Activated naive CD8-positive, alpha-beta T cell treated with anti-CD3 and anti-CD28 coated beads for 36 hours (primary cell): ENCODE data around the gene TMED7. TPM values are rescaled to one million over a fixed set of nuclear protein-coding genes. Genes with fewer than 3 reads are reported as not detected.

Experiments used
- DNase-seq: peaks from one replicate; pipeline ENCODE4 v3.0.0; 2021
- H3K27ac Mint-ChIP-seq: one replicate; pipeline ENCODE4 v1.8.0; 2022; ENCODE audit warnings: mild to moderate bottlenecking, moderate library complexity, mixed read lengths
- H3K27me3 Mint-ChIP-seq: one replicate; pipeline ENCODE4 v1.8.0; 2022; ENCODE audit warnings: mild to moderate bottlenecking, mixed read lengths
- H3K36me3 Mint-ChIP-seq: one replicate; pipeline ENCODE4 v1.8.0; 2021; ENCODE audit warnings: mild to moderate bottlenecking, mixed read lengths
- H3K4me1 Mint-ChIP-seq: one replicate; pipeline ENCODE4 v1.8.0; 2021; ENCODE audit warnings: mixed read lengths
- H3K4me3 Mint-ChIP-seq: one replicate; pipeline ENCODE4 v1.8.0; 2022; ENCODE audit warnings: mild to moderate bottlenecking, moderate library complexity, mixed read lengths
- H3K9me3 Mint-ChIP-seq: one replicate; pipeline ENCODE4 v1.8.0; 2022; ENCODE audit warnings: mixed read lengths
- total RNA-seq, 2 experiments: library from RNA; stranded (reverse); gene quantifications; one replicate each; pipeline ENCODE4 v1.2.3, GENCODE V29; 2021

The TMED7 gene
- total RNA-seq, 2 experiments from 2014 or later, result 41.5 to 41.6 TPM

DNA sequence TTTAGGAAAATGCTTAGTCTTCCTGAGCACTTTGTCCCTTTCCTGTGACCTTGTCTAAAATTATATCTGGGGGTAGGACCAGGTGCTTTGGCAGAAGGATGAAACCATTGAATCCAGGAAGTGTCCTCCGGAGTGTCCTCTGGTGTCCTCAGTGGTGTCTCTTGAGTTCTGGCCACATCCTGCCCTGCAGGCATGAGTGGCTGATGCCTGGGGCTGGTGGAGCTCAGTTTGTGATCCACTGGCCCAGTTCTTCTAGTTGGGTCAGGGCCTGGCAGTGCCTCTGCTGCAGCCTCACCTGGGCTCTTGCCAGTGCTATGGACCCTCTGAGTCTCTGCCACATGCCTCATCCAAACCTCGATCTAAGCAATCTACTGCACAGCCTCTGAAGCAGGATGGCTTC is 14.4 kb upstream of the TMED7 start:
- Mint-ChIP-seq H3K36me3 (no peaks in the 10 kb centered on the region), H3K27ac (no peak overlapping the region), H3K27me3 (peaks cover 55% of the 10 kb centered on the region), H3K4me3 (no peak overlapping the region), H3K4me1 (peaks cover 35% of the 10 kb centered on the region), H3K9me3 (no peaks in the 10 kb centered on the region)
- DNase-seq, result no peak

- DNase-seq, result no peak
Observed at GRCh38 chr5:115639377-115639776, 13.5 kb upstream of the TMED7 start.

DNA sequence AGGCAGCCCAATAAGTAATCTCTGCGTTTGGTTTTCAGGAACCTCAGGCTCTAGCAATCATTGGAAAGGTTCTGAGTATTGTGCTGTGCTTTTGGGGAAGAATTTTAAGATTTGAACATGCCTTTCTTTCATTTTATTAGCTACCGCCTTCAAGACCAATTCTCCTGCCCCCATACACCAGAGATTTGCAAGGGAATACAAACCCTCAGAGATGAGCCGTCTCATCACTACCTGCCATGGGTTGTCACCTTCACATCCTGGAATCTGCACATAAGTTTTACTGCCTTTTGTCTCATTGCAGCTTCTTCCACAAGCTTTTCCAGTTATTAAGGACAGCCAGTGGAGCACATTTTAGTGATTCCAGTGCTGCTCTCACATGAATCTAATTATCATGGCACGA is 11.7 kb upstream of the TMED7 start:
- H3K36me3 Mint-ChIP-seq, result no peaks in the 10 kb centered on the region
- H3K27ac Mint-ChIP-seq, result no peak overlapping the region
- DNase-seq, result no peak
- no peaks in the 10 kb centered on the region for H3K9me3 Mint-ChIP-seq
- H3K27me3 Mint-ChIP-seq, result peaks cover 45% of the 10 kb centered on the region
- peaks cover 46% of the 10 kb centered on the region for H3K4me1 Mint-ChIP-seq
- no peak overlapping the region for H3K4me3 Mint-ChIP-seq

More at GRCh38 chr5:115639377-115639776, 13.5 kb upstream of the TMED7 start:
- H3K36me3 Mint-ChIP-seq, result no peaks in the 10 kb centered on the region
- peaks cover 47% of the 10 kb centered on the region for H3K27me3 Mint-ChIP-seq
- no peaks in the 10 kb centered on the region for H3K9me3 Mint-ChIP-seq
- no peak overlapping the region for H3K4me3 Mint-ChIP-seq
- H3K27ac Mint-ChIP-seq, result no peak overlapping the region
- peaks cover 38% of the 10 kb centered on the region for H3K4me1 Mint-ChIP-seq

DNA sequence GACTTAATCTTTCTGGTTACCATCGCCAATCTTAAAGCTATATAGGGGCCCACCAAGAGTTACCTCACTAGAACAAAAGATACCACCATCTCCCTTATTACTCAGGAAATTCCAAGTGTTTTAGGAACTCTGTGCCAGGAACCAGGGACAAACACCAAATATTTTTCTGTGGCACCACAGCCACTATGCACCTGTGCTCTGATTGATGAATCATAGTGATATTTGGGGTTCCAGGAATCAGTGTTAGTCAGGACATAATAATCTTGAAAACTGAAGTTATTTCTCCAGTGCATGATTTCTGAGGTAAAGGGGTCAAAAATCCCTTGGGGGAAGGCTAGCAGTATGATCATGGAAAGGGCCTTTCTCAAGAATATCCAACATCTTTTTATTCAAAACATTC is 10.2 kb upstream of the TMED7 start:
- H3K27me3 Mint-ChIP-seq, result peaks cover 47% of the 10 kb centered on the region
- no peak overlapping the region for H3K27ac Mint-ChIP-seq
- H3K9me3 Mint-ChIP-seq, result no peaks in the 10 kb centered on the region
- no peak overlapping the region for H3K4me3 Mint-ChIP-seq
- no peak for DNase-seq
- H3K36me3 Mint-ChIP-seq, result no peaks in the 10 kb centered on the region
- H3K4me1 Mint-ChIP-seq, result peaks cover 46% of the 10 kb centered on the region

DNA sequence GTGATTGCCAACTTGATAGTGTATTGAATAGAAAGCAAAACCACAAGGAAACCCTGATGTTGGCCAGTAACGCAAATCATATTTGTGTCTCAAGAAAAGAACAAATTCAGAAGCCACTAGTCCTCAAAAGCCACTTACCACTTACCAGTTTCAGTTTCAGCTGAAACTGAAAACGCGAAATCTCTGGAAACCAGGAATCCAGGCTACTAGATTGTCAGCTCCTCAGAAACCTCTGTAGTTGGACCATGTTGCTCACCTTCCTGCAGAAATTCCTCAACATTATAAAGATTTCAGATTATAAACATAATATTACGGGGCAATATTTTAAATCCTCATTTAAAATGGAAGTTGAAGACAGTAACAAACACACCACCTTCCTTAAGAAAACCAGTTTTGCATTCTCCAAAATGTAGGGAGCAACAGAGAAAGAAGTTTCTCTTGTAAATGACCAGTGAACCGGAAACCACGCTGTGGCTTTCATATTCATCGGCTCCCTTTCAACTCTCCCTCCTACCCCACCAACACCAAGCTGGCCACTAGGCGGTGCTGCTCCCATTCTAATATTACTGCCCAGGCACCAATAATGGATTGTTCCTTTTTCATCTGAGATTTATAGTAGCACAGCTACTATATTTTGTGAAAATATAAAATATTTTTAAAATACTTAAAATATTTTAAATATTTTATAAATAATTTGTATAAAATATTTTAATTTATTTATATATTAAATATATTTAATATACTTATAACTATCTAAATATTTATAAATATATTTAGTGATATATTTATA is 8.7 kb upstream of the TMED7 start:
- H3K36me3 Mint-ChIP-seq, result no peaks in the 10 kb centered on the region
- peak overlapping the region; percentile 29 for H3K27ac Mint-ChIP-seq
- H3K4me1 Mint-ChIP-seq, result peaks cover 44% of the 10 kb centered on the region
- H3K9me3 Mint-ChIP-seq, result no peaks in the 10 kb centered on the region
- DNase-seq, result peak; percentile 81
- peak overlapping the region; percentile 43 for H3K4me3 Mint-ChIP-seq
- peaks cover 34% of the 10 kb centered on the region for H3K27me3 Mint-ChIP-seq

DNA sequence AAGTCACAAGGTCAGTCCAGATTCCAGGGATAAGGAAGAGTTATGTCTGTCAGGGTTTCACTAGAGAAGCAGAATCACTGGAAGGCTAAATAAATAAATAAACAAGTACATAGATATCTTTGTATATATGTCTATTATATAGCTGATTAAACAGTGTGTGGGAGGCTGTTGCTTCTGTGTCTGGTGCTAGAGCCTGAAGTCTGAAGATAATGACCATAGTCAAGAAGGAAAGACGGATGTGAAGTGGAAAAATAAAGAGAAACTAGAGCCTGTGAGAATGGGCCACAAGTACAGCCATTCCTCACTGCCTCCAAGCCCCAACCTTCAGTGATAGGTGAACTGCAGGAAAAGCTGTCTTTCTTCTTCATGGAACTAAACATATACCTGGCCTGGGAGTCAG is 4.1 kb upstream of the TMED7 start:
- peaks cover 14% of the 10 kb centered on the region for H3K27me3 Mint-ChIP-seq
- no peaks in the 10 kb centered on the region for H3K9me3 Mint-ChIP-seq
- no peak overlapping the region for H3K4me3 Mint-ChIP-seq
- H3K27ac Mint-ChIP-seq, result no peak overlapping the region
- no peak for DNase-seq
- H3K4me1 Mint-ChIP-seq, result peaks cover 17% of the 10 kb centered on the region
- H3K36me3 Mint-ChIP-seq, result no peaks in the 10 kb centered on the region

GRCh38 chr5:115627295-115627865 is 1.5 kb upstream of the TMED7 start:
- H3K4me3 Mint-ChIP-seq, result no peak overlapping the region
- peaks cover 3% of the 10 kb centered on the region for H3K27me3 Mint-ChIP-seq
- peaks cover 14% of the 10 kb centered on the region for H3K4me1 Mint-ChIP-seq
- H3K27ac Mint-ChIP-seq, result no peak overlapping the region
- H3K36me3 Mint-ChIP-seq, result peaks cover 4% of the 10 kb centered on the region
- no peaks in the 10 kb centered on the region for H3K9me3 Mint-ChIP-seq
- no peak for DNase-seq

- Mint-ChIP-seq H3K4me3 (no peak overlapping the region), H3K4me1 (peaks cover 20% of the 10 kb centered on the region), H3K36me3 (peaks cover 7% of the 10 kb centered on the region), H3K9me3 (no peaks in the 10 kb centered on the region), H3K27ac (peak overlapping the region; percentile 92), H3K27me3 (no peaks in the 10 kb centered on the region)
- DNase-seq, result no peak
Observed at GRCh38 chr5:115626445-115626823, 598 bp upstream of the TMED7 start.

DNA sequence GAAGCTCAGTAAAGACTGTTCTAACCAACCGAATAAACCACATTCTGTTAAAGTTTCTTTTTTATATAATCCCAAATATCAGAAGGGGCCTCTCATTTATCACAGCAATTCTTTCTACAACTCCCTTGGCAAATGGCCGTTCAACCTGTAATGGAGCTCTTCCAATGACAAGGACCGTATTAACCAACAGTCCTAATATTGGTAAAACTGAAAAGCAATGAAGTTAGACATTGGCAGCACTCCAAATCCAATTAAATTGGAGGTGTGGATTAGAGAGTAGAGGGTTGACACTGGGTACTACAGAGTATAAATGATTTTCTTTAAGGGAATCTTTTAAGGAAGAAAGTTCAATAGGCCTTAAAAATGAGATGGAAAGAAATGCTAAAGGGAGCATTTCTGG is 842 bp downstream of the TMED7 start:
- H3K27ac Mint-ChIP-seq, result no peak overlapping the region

DNA sequence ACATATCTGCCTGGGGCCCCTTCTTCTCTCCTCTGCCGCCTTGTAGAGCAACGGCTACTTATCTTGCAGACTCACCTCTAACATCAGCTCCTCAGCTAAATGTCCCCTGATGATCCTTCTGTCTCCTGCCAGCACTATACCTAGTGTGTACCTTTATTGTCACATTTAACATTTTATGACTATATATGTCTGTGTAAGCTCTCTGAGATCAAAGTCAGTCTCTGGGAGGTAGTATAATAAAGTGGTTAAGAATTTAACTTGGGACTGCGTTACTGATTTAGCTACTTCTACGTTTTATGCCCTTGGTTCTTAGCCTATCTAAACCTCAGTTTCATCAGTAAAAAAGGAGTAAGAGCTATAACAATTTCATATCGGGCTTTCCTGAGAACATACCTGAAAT is 2.2 kb downstream of the TMED7 start:
- no peak for DNase-seq
- Mint-ChIP-seq H3K36me3 (peaks cover 12% of the 10 kb centered on the region), H3K4me3 (no peak overlapping the region), H3K9me3 (no peaks in the 10 kb centered on the region), H3K27ac (no peak overlapping the region), H3K27me3 (no peaks in the 10 kb centered on the region), H3K4me1 (peaks cover 25% of the 10 kb centered on the region)

More for the DNA sequence above, 842 bp downstream of the TMED7 start:
- Mint-ChIP-seq H3K4me1 (peaks cover 23% of the 10 kb centered on the region), H3K36me3 (peaks cover 8% of the 10 kb centered on the region), H3K9me3 (no peaks in the 10 kb centered on the region), H3K27me3 (no peaks in the 10 kb centered on the region), H3K4me3 (no peak overlapping the region)
- no peak for DNase-seq

- Mint-ChIP-seq H3K27ac (no peak overlapping the region), H3K4me1 (peaks cover 27% of the 10 kb centered on the region), H3K9me3 (no peaks in the 10 kb centered on the region), H3K27me3 (no peaks in the 10 kb centered on the region), H3K36me3 (peaks cover 17% of the 10 kb centered on the region), H3K4me3 (peak overlapping the region; percentile 22)
- no peak for DNase-seq
Observed at GRCh38 chr5:115621365-115621900, 4.4 kb downstream of the TMED7 start.

GRCh38 chr5:115616892-115617291 is 8.9 kb downstream of the TMED7 start:
- H3K9me3 Mint-ChIP-seq, result no peaks in the 10 kb centered on the region
- no peak overlapping the region for H3K27ac Mint-ChIP-seq
- H3K4me3 Mint-ChIP-seq, result no peak overlapping the region
- no peaks in the 10 kb centered on the region for H3K27me3 Mint-ChIP-seq
- DNase-seq, result no peak
- peaks cover 19% of the 10 kb centered on the region for H3K4me1 Mint-ChIP-seq
- peaks cover 17% of the 10 kb centered on the region for H3K36me3 Mint-ChIP-seq

DNA sequence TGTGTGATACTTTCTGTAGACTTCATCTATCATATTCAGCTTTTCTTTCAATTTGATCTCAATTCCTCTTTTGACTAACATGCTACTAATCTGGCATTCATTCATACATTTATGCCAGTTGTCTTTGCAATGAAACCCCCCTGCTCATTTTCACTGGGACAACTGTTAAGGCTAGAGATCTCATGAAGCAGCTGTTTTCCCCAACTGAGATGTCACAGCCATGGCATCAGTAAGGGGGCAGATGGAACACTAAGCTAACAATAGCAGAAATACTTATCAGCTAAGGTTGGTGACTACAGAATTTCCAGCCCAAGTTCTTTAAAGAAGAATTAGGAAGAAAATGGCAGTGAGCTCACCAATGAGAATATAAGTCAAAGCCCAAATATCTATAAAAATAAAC is 9.4 kb downstream of the TMED7 start:
- Mint-ChIP-seq H3K27me3 (no peaks in the 10 kb centered on the region), H3K27ac (no peak overlapping the region), H3K36me3 (peaks cover 16% of the 10 kb centered on the region), H3K9me3 (no peaks in the 10 kb centered on the region), H3K4me1 (peaks cover 17% of the 10 kb centered on the region), H3K4me3 (no peak overlapping the region)
- DNase-seq, result no peak

DNA sequence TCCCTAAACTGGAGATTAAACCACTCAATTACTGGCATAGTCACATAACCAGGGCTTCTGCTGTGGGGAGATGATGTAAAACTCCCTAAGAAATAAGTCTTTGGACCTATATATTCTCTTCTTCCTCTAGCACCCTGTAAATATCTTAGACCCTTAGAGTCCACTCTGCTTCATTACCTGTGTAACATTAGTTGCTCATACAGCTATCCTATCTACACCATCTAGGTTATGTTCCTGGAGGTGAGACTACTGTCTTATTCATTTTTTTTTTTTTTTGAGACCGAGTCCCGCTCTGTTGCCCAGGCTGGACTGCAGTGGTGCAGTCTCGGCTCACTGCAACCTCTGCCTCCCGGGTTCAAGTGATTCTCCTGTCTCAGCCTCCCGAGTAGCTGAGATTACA is 14.0 kb downstream of the TMED7 start:
- Mint-ChIP-seq H3K4me3 (no peak overlapping the region), H3K9me3 (no peaks in the 10 kb centered on the region), H3K27me3 (no peaks in the 10 kb centered on the region), H3K4me1 (peaks cover 18% of the 10 kb centered on the region), H3K27ac (no peak overlapping the region), H3K36me3 (peaks cover 11% of the 10 kb centered on the region)
- no peak for DNase-seq

DNA sequence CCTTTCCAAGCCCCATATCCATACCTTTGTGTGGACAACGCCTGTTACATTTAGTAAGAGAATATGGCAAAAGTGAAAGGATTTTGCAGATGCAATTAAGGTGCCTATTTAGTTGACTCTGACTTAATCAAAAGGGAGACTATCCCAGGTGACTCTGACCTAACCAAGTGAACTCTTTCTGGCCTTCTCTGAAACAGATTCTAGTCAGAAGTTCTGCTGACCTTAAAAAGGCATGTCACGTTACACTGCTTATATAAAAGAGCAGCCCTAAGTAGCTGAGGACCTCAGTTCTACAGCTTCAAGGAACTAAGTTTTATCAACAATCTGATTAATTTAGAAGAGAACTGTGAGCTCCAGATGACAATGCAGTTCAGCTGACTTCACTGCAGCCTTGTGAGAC is 17.9 kb downstream of the TMED7 start:
- no peak overlapping the region for H3K4me3 Mint-ChIP-seq
- no peaks in the 10 kb centered on the region for H3K27me3 Mint-ChIP-seq
- H3K4me1 Mint-ChIP-seq, result peaks cover 23% of the 10 kb centered on the region
- DNase-seq, result no peak
- H3K27ac Mint-ChIP-seq, result no peak overlapping the region
- H3K36me3 Mint-ChIP-seq, result peaks cover 26% of the 10 kb centered on the region
- no peaks in the 10 kb centered on the region for H3K9me3 Mint-ChIP-seq

- no peaks in the 10 kb centered on the region for H3K9me3 Mint-ChIP-seq
- H3K4me3 Mint-ChIP-seq, result no peak overlapping the region
- H3K4me1 Mint-ChIP-seq, result peaks cover 33% of the 10 kb centered on the region
- no peak overlapping the region for H3K27ac Mint-ChIP-seq
- no peak for DNase-seq
- H3K27me3 Mint-ChIP-seq, result no peaks in the 10 kb centered on the region
- peaks cover 30% of the 10 kb centered on the region for H3K36me3 Mint-ChIP-seq
Observed at GRCh38 chr5:115605436-115605835, 20.4 kb downstream of the TMED7 start.
